Colonic mucosa (tissue), 4 donors: Measurements from ENCODE around the gene ATXN7L1. TPM values are rescaled to one million over a fixed set of nuclear protein-coding genes. Genes with fewer than 3 reads are reported as not detected.
A peak's percentile ranks its signal among the peaks of the same experiment; 100 is the strongest.

Experiments
- DNase-seq: peaks from one replicate; pipeline ENCODE4 v3.0.0-alpha.2; 2020
- H3K27ac ChIP-seq: fragments of 200-600 bp; one replicate; pipeline ENCODE4 v1.8.0; 2021
- H3K27me3 ChIP-seq: fragments of 200-600 bp; one replicate; pipeline ENCODE4 v1.8.0; 2021
- H3K36me3 ChIP-seq: fragments of 200-600 bp; one replicate; pipeline ENCODE4 v1.8.0; 2021
- H3K4me1 ChIP-seq: fragments of 200-600 bp; one replicate; pipeline ENCODE4 v1.8.0; 2021; ENCODE audit warnings: mild to moderate bottlenecking
- H3K4me3 ChIP-seq: fragments of 200-600 bp; one replicate; pipeline ENCODE4 v1.8.0; 2021
- H3K9ac ChIP-seq, 2 donors: one replicate each; pipeline ENCODE4 v1.7.0; 2013; ENCODE audit warnings: control low read depth in 2 of 2, low read depth in 2 of 2, low read length in 2 of 2
- H3K9me3 ChIP-seq: fragments of 200-600 bp; one replicate; pipeline ENCODE4 v1.8.0; 2021
- intact Hi-C: fragments of 100-400 bp; cut with DNase I; formaldehyde crosslinking; loops from one replicate; pipeline ENCODE4 v1.14.1; 2022
- total RNA-seq, 2 donors: library from RNA; stranded (reverse); fragmentation: NEBNext Ultra II Directional in 1 of 2; extraction: Animal tissue kit (Norgen Biotek cat#: 25700) in 1 of 2; gene quantifications; one replicate each; pipeline ENCODE4 v1.2.1, GENCODE V29; 2021
- TF ChIP-seq, protein P1 (sequence below): fragments of 200-600 bp; IDR thresholded peaks from one replicate; pipeline ENCODE4 v1.8.0; 2022; ENCODE audit warnings: antibody characterized with exemption, mild to moderate bottlenecking
- donor health status: healthy.
- donor health status: DM: no; HTN: no; CAD: no.
- donor health status: DM: no; HTN: no; CAD: no.

The ATXN7L1 gene
- total RNA-seq, 2 donors from 2014 or later, result 13.0 to 15.1 TPM

DNA sequence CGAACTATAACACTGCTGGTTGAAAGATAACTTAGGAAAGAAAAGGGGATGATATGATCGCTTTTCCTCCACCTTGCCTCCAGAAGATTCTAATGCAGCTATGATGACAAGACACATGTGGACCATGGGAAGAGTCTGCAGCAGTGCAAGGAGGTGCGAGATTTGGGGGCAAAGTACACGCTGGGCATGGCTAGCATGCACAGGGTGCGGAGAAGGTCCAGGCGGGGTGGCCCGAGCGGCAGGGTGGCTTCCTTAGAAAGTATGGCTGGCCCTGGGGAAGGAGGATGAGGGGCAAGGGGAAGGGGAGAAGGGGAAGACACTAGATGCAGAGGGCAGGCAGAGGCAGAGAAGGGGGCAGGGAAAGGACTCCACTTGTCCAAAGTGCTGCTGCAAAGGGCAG is 15.6 kb downstream of the ATXN7L1 start:
- no peak overlapping the region for H3K4me3 ChIP-seq
- no peak overlapping the region for H3K27ac ChIP-seq
- TF ChIP-seq, protein P1, sequence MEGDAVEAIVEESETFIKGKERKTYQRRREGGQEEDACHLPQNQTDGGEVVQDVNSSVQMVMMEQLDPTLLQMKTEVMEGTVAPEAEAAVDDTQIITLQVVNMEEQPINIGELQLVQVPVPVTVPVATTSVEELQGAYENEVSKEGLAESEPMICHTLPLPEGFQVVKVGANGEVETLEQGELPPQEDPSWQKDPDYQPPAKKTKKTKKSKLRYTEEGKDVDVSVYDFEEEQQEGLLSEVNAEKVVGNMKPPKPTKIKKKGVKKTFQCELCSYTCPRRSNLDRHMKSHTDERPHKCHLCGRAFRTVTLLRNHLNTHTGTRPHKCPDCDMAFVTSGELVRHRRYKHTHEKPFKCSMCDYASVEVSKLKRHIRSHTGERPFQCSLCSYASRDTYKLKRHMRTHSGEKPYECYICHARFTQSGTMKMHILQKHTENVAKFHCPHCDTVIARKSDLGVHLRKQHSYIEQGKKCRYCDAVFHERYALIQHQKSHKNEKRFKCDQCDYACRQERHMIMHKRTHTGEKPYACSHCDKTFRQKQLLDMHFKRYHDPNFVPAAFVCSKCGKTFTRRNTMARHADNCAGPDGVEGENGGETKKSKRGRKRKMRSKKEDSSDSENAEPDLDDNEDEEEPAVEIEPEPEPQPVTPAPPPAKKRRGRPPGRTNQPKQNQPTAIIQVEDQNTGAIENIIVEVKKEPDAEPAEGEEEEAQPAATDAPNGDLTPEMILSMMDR, result no peak
- no peaks in the 10 kb centered on the region for H3K27me3 ChIP-seq
- H3K9me3 ChIP-seq, result no peaks in the 10 kb centered on the region
- intact Hi-C loops, result no loop called here
- H3K36me3 ChIP-seq, result no peaks in the 10 kb centered on the region
- H3K9ac ChIP-seq, result no peak overlapping the region
- H3K4me1 ChIP-seq, result no peaks in the 10 kb centered on the region
- peak; percentile 7 for DNase-seq

DNA sequence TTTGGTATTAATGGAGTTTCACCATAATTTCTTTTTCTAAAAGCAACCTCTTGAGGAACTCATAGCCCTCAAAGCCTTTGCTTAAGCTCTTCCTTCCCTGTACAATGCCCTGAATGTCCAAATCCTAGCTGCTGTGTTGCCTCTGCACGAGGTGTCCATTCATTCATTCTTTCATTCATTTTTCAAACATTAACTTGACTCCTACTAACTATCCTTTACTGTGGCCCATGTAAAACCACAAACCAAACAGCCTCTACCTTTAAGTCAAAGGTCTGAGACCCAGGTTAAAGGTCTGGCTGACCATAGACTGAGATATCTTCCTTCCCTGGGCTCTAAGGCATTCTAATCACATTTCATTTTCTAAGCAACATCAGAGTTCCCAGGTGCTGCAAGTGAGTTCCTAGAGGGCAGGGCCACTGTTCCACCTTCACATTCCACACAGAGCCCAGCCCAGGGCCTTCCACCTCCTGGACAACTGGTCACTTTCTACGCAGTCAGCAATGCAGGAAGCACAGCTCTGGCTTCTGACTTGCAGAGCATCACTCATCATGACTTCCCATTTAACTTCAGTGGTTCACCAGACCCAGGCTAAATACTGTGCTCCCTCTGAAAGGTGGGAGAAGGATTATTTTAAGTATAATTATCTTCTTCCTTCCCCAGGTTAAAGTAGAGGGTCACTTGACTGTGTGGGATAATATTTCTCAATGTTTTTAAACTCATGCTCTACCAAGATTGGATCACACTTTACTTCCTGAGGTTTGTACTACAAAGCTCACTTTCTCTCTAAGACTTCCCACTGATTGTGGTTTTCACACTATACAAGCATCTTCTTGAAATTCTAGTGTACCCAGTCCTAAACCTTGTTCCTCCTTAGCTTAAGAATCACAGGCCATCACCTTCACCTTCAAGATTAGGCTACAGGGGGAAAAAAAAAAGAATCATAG is 19.1 kb downstream of the ATXN7L1 start:
- no peak overlapping the region for H3K27ac ChIP-seq
- TF ChIP-seq, protein P1, result no peak
- H3K4me1 ChIP-seq, result no peaks in the 10 kb centered on the region
- no peak overlapping the region for H3K4me3 ChIP-seq
- peak; percentile 4 for DNase-seq
- no peaks in the 10 kb centered on the region for H3K27me3 ChIP-seq
- intact Hi-C loops, result no loop called here
- no peak overlapping the region for H3K9ac ChIP-seq
- no peaks in the 10 kb centered on the region for H3K9me3 ChIP-seq
- no peaks in the 10 kb centered on the region for H3K36me3 ChIP-seq

- TF ChIP-seq, protein P1, result no peak
- DNase-seq, result no peak
- Histone ChIP-seq H3K4me3 (no peak overlapping the region), H3K27me3 (no peaks in the 10 kb centered on the region), H3K4me1 (no peaks in the 10 kb centered on the region), H3K9me3 (no peaks in the 10 kb centered on the region), H3K27ac (no peak overlapping the region), H3K9ac (no peak overlapping the region), H3K36me3 (no peaks in the 10 kb centered on the region)
- intact Hi-C loops, result no loop called here
Measured at GRCh38 chr7:105854498-105854897, 21.9 kb downstream of the ATXN7L1 start.

- H3K9ac ChIP-seq, result peak overlapping the region in 1 of 2 donors; percentile 15
- no peak overlapping the region for H3K27ac ChIP-seq
- TF ChIP-seq, protein P1, result no peak
- no peak overlapping the region for H3K4me3 ChIP-seq
- intact Hi-C loops, result no loop called here
- no peaks in the 10 kb centered on the region for H3K27me3 ChIP-seq
- no peaks in the 10 kb centered on the region for H3K9me3 ChIP-seq
- no peaks in the 10 kb centered on the region for H3K36me3 ChIP-seq
- H3K4me1 ChIP-seq, result no peaks in the 10 kb centered on the region
- no peak for DNase-seq
Measured at GRCh38 chr7:105853931-105854419, 22.4 kb downstream of the ATXN7L1 start.

- Histone ChIP-seq H3K4me1 (no peaks in the 10 kb centered on the region), H3K27ac (no peak overlapping the region), H3K4me3 (no peak overlapping the region), H3K27me3 (no peaks in the 10 kb centered on the region), H3K36me3 (no peaks in the 10 kb centered on the region), H3K9me3 (no peaks in the 10 kb centered on the region), H3K9ac (no peak overlapping the region)
- TF ChIP-seq, protein P1, result no peak
- intact Hi-C loops, result no loop called here
- DNase-seq, result no peak
Measured at GRCh38 chr7:105851064-105851463, 25.3 kb downstream of the ATXN7L1 start.
